ENCODE results near the gene MAP7D2. TPM values are rescaled to one million over a fixed set of nuclear protein-coding genes. Genes with fewer than 3 reads are reported as not detected.

MAP7D2 gene
- polyA plus RNA-seq, 1 experiment = 0.27 TPM

DNA sequence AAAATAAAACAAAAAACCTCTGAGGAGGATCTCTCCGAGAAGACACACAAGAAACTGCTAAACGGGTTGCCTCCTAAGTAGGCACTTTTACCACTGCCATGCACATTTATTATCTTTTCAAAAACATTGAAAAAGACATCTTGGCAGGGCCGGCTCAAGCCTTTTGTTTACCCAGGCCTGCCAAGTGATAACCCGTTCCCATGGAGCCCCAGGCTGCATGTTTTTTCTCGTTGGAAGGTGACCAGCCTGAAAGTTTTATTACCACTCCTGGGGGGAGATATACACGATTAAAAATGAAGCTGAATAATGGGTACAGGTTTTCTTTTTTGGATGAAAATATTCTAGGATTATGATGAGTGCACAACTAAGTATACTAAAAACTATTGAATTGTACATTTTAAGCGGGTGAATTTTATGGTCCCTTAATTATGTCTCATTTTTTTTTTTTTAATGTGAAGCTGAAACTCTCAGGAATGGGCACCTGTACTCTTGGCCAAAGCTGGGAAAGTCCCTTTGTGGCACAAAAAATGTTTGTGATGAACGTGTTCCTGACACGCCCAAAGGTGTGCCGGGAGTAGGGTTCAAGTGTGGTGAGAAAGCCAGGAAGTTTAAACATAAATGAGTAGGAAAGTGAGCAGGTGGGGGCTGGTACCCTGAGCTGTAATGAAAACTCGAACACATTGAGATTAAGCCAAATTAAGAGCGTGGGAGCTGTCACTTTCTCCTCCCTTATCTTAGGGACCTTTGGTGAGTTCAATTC is 1.5 kb upstream of the MAP7D2 start:
- POLR2A ChIA-PET = no interaction called here
- CTCF ChIA-PET = no interaction called here
- TF ChIP-seq, protein P1, sequence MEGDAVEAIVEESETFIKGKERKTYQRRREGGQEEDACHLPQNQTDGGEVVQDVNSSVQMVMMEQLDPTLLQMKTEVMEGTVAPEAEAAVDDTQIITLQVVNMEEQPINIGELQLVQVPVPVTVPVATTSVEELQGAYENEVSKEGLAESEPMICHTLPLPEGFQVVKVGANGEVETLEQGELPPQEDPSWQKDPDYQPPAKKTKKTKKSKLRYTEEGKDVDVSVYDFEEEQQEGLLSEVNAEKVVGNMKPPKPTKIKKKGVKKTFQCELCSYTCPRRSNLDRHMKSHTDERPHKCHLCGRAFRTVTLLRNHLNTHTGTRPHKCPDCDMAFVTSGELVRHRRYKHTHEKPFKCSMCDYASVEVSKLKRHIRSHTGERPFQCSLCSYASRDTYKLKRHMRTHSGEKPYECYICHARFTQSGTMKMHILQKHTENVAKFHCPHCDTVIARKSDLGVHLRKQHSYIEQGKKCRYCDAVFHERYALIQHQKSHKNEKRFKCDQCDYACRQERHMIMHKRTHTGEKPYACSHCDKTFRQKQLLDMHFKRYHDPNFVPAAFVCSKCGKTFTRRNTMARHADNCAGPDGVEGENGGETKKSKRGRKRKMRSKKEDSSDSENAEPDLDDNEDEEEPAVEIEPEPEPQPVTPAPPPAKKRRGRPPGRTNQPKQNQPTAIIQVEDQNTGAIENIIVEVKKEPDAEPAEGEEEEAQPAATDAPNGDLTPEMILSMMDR (IDR thresholded peaks at IDR 0.05; ENCODE audit: low read depth, low read length) = no peak
- no peak for DNase-seq (ENCODE audit: low read depth, low spot score)
- H3K4me3 ChIP-seq (ENCODE audit: low read depth, low read length) = no peak overlapping the region
- H3K27me3 ChIP-seq (ENCODE audit: control insufficient read depth, insufficient read depth, low read length) = peaks cover 20% of the 10 kb centered on the region
- H3K27ac ChIP-seq (ENCODE audit: low read depth, low read length) = no peak overlapping the region
- peaks cover 10% of the 10 kb centered on the region; the same call in 1 of the 2 replicates for H3K9me3 ChIP-seq (ENCODE audit: control insufficient read depth, insufficient read depth, low read length)

DNA sequence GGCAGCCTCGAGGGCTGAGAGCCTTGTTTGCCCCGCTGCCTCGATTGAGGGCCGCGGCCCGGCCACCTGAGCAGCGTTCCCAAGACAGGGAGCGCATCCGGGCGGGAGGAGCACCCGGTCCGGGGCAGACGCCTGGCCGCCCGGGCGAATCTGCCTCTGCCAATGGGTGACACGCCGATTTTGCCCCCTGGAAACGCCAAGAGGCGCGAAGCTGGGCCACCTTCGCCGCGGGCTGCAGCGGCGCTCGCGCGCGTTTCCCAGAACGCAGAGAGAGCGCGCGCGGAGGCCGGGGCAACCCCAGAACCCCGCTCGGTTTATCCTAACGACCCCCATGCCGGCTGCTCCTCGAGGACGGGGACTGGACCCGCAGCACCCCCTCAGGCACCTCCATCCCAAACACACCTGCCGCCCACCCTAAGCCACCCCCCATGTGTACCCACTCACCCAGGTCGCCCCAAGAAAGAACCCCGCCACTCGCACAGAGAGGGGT is 575 bp downstream of the MAP7D2 start:
- TF ChIP-seq, protein P1 (IDR thresholded peaks at IDR 0.05; ENCODE audit: low read depth, low read length) = no peak
- peaks cover 10% of the 10 kb centered on the region; the same call in 1 of the 2 replicates for H3K9me3 ChIP-seq (ENCODE audit: control insufficient read depth, insufficient read depth, low read length)
- no peak for DNase-seq (ENCODE audit: low read depth, low spot score)
- CTCF ChIA-PET = no interaction called here
- no peak overlapping the region for H3K27ac ChIP-seq (ENCODE audit: low read depth, low read length)
- POLR2A ChIA-PET = no interaction called here
- H3K27me3 ChIP-seq (ENCODE audit: control insufficient read depth, insufficient read depth, low read length) = peaks cover 20% of the 10 kb centered on the region
- H3K4me3 ChIP-seq (ENCODE audit: low read depth, low read length) = peak overlapping the region; percentile 34

DNA sequence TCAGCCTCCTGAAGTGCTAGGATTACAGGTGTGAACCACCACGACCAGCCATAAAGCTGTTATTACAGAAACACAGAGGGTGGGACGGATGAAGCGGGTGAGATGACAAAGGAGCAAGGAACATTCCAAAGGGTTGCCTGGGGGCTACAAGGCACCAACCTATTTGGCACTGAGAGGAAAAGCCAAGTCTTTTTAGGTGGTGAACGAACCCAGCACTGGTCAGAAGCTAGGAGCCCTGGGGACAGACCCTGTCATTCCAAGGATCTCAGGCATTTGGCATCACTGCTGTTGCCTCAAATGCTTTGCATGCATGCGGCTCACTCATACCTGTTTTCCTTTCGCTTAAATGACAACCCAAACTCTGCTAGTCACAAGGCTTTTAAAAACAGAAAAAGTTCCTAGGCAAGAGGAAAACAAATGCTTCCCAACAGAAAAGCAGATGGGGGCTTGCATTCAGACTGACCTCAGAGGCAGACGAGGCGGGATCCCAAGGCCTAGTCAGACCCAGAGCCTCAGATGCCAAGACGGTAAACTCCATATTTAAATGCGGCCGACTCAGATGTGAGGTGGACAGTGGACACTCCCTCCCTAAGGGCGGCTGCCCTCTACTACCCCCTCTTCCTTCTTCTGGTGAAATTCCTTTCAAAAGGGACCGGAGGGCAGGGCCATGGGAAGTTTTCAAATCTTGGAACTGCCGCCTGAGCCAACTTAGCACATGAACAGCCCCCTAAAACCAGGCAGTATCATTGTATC is 4.5 kb downstream of the MAP7D2 start:
- DNase-seq (ENCODE audit: low read depth, low spot score) = no peak
- CTCF ChIA-PET = no interaction called here
- H3K4me3 ChIP-seq (ENCODE audit: low read depth, low read length) = no peak overlapping the region
- H3K9me3 ChIP-seq (ENCODE audit: control insufficient read depth, insufficient read depth, low read length) = peaks cover 4% of the 10 kb centered on the region; the same call in 1 of the 2 replicates
- peaks cover 14% of the 10 kb centered on the region for H3K27me3 ChIP-seq (ENCODE audit: control insufficient read depth, insufficient read depth, low read length)
- POLR2A ChIA-PET = no interaction called here
- TF ChIP-seq, protein P1 (IDR thresholded peaks at IDR 0.05; ENCODE audit: low read depth, low read length) = no peak
- no peak overlapping the region for H3K27ac ChIP-seq (ENCODE audit: low read depth, low read length)

DNA sequence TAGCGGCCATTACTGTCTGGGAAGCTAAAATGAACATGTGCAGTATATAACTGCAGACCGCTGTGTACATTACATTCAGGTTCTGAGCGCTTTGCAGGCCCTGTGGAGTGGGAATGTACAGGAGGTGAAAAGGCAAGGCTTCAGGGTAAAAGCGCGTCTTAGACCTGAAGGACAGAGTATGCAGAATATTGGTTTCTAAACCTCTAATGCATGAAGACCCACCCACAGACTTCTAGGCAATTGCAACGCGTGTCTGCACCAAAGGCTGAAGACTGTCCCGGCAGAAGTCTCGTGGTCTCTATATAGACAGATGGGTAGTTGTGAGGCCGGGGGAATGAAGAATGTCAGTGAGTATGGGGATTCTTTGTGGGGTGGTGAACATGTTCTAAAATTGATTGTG is 5.4 kb downstream of the MAP7D2 start:
- ChIA-PET CTCF (no interaction called here), POLR2A (no interaction called here)
- H3K27ac ChIP-seq (ENCODE audit: low read depth, low read length) = no peak overlapping the region
- peaks cover 8% of the 10 kb centered on the region for H3K27me3 ChIP-seq (ENCODE audit: control insufficient read depth, insufficient read depth, low read length)
- DNase-seq (ENCODE audit: low read depth, low spot score) = no peak
- H3K9me3 ChIP-seq (ENCODE audit: control insufficient read depth, insufficient read depth, low read length) = no peaks in the 10 kb centered on the region
- TF ChIP-seq, protein P1 (IDR thresholded peaks at IDR 0.05; ENCODE audit: low read depth, low read length) = no peak
- H3K4me3 ChIP-seq (ENCODE audit: low read depth, low read length) = no peak overlapping the region

Measured in AG04450 (cell line).